Stimulated activated CD4-positive, alpha-beta T cell treated with anti-CD3 and anti-CD28 coated beads, Interleukin-12 subunit alpha, Interleukin-12 subunit beta, amount 100 ng/mL, for 24 hours (primary cell): ENCODE data around the gene ZC3HAV1L.
A peak's percentile ranks its signal among the peaks of the same experiment; 100 is the strongest.
"Not testable (repeated sequence)": the region's sequence is repeated elsewhere in the genome, so short reads cannot be mapped to it uniquely, and the experiment has no call there.

Source experiments
- DNase-seq, 2 experiments: peaks; one replicate each; pipeline ENCODE4 v3.0.0-alpha.2; 2020; ENCODE audit warnings: low read depth in 2 of 2

The ZC3HAV1L gene

DNA sequence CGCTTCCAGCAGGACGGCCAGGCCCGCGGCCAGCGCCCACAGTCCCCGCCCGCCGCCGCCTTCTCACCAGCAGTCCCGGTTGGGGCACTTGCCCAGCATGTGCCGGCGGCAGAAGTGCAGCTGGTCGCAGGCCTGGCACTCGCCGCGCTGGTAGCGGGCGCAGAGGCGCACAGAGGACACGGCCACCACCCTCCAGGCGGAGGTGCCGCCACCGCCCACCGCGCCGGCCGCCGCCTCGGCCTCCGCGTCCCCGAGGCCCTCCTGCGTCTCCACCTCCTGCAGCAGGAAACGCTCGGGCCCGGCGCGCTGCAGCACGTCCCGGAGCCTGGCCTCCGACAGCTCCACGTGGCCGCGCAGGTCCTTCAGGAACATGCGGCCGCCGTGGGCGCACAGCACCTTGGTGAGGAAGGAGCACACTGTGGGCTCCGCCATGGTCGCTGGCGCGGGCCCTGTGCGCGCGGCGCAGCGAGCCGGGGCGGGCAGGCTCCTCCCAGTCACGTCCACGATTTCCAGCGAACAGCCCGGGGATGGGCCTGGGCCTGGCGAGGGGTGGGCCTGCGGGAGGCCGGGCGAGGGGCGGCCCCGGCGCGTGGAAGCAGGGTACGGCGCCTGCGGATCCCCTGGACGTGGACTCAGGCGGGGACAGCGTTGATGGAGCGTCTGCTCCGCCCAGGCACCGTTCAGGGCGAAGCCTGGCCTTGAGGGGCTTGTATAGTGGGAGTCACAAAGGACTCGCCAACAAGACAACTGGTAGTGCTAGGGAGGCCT is at the start of gene ZC3HAV1L:
ZC3HAV1L (minus strand) TSS at position 457 of the 768 bp plus-strand sequence; CDS start at position 432, 25 bp downstream.
- peak; percentile 37 to 63 for DNase-seq

DNA sequence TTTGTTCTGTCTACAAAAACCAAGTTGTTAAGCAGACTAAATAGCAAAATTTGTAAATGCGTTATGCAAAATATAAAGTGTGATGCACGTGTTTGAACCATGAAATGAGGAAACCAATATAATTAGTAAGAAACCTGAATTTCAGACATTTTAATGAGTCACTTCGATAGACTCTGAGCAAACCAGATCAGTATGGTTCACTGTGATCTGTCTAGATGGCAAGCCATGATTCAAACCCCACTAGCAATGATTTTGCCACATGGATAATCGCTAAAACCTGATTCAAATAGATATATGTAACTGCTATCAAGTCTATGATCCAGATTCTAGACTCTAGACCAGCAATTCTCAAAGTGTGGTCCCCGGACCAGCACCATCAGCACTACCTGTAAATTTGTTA is 48.9 kb upstream of the ZC3HAV1L start:
- DNase-seq = no peak

GRCh38 chr7:139081584-139081983 is 45.7 kb upstream of the ZC3HAV1L start:
- DNase-seq = no peak

GRCh38 chr7:139080905-139081304 is 45.1 kb upstream of the ZC3HAV1L start:
- no peak for DNase-seq

GRCh38 chr7:139079861-139080260 is 44.0 kb upstream of the ZC3HAV1L start:
- DNase-seq = no peak

DNA sequence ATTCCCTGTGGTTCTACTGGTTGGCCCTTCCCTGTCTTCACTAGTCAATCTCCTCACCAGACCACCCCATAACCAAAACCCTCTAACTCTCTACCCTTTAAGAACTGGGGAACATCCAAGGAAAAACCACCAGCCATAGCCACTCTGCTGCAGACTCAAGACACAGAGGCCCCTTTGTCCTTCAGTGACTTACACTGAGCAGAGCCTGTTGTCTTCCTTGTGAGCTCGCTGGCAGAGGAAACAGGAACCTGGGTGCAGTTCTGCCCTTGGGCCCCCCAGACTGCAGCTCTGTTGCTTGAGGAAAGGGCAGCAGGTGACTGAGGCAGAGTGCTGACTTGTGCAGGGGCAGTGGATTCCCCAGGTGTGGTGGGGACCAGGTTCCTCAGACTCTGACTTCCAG is 43.1 kb upstream of the ZC3HAV1L start:
- no peak for DNase-seq

DNA sequence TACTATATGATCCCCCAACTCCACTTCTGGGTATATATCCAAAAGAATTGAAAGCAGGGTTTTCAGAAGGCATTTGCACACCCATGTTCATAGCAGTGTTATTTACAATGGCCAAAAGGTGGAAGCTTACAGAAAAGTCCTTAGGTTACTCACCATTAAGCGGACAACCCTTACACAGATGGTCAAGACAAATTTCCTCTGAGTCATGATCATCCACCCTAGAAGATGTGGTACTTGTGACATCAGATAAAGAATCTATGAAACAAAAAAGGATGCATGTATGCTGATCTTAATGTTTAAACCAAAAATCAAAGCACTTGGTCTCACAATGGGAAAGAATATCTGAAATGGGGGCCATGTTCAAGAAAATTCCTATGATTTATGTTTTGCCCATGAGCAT is 42.6 kb upstream of the ZC3HAV1L start:
- no peak for DNase-seq

DNA sequence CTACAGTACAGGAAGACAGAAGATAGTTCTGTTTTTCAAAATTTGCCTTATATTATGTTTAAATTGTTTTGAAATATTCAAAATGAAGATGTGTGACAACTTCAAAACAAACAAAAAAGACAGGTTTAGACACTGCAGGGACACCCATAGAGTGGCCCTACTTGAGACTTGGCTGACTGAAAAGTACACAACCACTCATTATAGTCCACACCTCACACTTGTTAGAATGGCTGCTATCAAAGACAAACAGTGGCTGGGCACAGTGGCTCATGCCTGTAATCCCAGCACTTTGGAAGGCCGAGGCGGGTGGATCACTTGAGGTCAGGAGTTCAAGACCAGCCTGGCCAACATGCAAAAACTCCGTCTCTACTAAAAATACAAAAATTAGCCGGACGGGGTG is 41.9 kb upstream of the ZC3HAV1L start:
- not testable (repeated sequence) for DNase-seq

DNA sequence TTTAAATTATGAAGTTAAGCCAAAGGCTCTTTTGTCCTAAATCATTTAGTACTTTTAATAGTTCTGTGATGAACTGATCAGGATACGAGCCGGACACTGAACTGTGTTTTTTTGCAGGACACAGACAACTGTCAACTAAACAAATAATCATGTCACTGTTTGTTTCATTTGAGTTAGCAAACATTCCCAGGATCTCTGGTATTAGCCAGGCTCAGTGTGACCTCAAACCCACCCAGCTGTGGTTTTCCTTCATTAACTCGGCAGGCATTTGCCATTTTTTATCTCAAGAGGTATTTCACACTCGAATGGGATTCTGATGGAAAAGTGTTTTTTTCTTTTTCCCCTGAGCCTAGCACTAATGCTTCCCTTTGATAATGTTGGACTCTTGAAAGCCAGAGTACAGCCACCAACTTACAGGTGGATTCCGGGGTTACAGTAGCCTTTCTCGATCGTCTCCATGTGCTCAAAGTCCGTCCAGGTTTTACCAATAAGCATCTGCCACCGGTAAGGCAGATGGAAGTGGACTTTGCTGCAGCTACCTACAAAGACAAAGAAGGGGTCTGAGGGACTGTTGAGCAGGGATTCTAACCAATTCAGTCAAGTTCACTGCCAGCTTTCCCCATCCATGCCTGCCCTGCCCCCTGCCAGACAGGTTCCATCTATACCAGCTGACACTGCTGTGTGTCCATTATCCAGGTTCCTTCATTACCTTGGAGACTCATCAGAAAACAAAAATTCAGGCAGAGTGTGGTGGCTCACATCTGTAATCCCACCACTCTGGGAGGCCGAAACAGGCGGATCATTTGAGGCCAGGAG is 40.2 kb upstream of the ZC3HAV1L start:
- no peak for DNase-seq

- DNase-seq = peak; percentile 30 to 46
These were observed 39.3 kb upstream of the ZC3HAV1L start for GRCh38 chr7:139075031-139075652.

DNA sequence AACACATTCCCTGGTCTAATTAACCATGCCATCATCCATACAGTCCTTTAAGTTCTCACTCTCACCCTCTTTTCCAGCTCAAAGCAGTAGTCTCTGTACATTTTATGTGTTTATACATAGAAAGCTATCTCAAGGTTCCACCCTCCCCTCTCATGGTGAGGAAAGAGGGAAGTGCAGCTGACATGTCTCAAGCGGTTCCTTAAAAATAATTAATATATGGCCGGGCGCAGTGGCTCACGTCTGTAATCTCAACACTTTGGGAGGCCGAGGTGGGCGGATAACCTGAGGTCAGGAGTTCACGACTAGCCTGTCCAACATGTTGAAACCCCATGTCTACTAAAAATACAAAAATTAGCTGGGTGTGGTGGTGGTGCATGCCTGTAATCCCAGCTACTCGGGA is 37.0 kb upstream of the ZC3HAV1L start:
- no peak for DNase-seq

DNA sequence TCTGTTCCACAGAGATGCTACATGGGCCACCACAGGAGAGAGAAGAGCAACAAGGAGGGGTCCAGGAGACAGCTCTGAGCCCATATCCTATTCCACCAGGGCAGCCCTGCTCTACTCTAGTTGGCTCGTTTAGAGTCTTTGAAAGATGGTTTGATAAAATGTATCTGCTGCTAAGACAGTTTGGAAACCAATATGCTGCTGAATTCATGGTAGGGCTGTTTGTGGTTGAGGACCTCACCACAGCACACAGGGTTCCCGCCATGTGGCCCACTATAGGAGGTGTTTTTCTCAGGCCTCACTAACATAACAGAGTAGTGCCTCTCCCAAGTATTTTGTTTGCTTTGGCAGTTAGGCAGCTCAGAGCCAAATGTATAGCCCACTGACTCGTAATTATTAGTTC is 35.8 kb upstream of the ZC3HAV1L start:
- DNase-seq = no peak

GRCh38 chr7:139068544-139069399 is 32.9 kb upstream of the ZC3HAV1L start:
- DNase-seq = no peak

DNA sequence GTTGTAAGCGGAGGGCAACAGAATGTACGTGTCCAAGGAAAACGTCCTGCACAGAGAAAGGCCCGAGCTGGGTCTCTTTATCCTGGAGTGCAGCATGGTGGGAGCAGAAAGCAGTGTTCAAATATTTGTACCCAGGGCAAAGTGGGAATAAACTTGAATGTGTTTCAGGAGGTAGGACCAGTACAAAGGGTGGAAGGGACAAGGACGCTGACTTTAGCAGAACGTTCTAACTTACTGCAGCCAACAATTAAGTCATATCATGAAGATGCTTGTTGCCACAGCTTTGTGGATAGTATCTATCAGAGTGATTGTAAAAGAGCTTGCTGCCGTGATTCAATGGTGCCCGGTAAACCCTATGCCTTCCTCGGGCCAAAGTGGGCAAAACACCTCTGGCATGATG is 30.5 kb upstream of the ZC3HAV1L start:
- no peak for DNase-seq

- no peak for DNase-seq
These were observed 29.5 kb upstream of the ZC3HAV1L start for GRCh38 chr7:139065323-139065722.

DNA sequence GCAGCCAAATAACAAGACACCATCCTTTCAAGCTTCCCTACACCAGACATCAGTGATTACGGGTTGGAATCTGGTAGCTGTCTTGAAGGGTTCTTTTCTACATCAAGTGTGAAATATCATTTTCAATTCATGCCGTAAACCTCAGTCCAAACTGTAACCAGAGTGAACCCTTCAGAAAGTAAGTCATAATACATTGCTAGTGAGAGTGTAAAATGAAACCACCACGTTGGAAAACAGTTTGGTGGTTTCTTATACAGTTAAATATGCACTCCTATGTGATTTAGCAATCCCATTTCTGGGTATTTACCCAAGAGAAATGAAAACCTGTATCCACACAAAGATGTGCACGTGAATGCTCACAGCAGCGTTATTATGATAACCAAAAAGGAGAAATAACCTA is 25.6 kb upstream of the ZC3HAV1L start:
- DNase-seq = no peak

GRCh38 chr7:139060695-139061237 is 24.9 kb upstream of the ZC3HAV1L start:
- no peak for DNase-seq

GRCh38 chr7:139059905-139060304 is 24.1 kb upstream of the ZC3HAV1L start:
- DNase-seq = no peak

DNA sequence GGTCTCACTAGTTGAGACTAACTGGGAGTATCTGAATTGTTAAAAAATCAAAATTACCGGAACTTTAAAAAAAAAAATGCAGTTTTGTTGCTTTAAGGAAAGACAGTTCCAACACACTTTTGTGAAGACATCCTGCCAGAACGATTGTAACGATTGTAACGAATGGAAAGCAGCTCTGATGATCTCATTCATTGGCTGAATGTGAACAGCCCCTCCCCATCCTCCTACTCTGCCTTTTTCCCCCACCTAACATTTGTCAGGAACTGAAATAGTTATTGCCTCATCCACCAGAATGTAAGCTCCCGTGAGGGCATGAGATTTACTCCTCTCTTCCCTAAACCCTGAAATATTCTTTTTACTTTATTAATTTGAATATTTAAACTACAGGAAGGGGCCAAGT is 23.1 kb upstream of the ZC3HAV1L start:
- no peak for DNase-seq

DNA sequence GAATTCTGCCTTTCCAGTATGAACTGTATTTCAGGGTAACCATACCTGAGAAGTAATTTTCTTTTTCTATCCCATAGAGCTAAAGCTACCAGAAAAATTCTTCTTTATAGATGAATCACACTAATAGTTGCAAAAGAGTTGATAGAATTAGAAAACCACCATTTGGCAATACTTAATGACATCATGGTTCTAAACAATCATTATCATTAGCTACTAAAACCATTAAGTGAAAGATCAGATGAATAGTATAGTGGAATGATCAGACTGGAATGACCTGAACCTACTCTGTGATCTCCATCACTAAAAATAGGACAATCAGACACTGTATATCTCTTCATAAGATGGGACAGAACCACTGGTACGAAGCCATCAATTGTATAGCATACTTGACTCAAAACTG is 19.8 kb upstream of the ZC3HAV1L start:
- DNase-seq = no peak

DNA sequence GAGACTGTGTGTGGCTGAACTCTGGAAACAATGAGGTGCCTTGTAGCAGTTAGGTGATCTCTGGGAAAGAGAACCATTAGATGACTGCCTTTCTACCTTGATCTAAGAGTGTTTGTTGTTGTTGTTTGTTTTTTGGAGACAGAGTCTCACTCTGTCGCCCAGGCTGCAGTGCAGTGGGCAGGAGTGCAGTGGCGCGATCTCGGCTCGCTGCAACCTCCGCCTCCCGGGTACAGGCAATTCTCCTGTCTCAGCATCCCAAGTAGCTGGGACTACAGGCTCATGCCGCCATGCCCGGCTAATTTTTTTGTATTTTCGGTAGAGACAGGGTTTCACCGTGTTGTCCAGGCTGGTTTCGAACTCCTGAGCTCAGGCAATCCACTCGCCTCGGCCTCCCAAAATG is 18.8 kb upstream of the ZC3HAV1L start:
- DNase-seq = not testable (repeated sequence)
